ENCODE results near the gene ADCY7.

The ADCY7 gene

GRCh38 chr16:50315346-50315997 lies 49.1 kb downstream of the ADCY7 start:
- DNase-seq: no peak

- no peak for DNase-seq
Measured at GRCh38 chr16:50316102-50316847, 49.9 kb downstream of the ADCY7 start.

DNA sequence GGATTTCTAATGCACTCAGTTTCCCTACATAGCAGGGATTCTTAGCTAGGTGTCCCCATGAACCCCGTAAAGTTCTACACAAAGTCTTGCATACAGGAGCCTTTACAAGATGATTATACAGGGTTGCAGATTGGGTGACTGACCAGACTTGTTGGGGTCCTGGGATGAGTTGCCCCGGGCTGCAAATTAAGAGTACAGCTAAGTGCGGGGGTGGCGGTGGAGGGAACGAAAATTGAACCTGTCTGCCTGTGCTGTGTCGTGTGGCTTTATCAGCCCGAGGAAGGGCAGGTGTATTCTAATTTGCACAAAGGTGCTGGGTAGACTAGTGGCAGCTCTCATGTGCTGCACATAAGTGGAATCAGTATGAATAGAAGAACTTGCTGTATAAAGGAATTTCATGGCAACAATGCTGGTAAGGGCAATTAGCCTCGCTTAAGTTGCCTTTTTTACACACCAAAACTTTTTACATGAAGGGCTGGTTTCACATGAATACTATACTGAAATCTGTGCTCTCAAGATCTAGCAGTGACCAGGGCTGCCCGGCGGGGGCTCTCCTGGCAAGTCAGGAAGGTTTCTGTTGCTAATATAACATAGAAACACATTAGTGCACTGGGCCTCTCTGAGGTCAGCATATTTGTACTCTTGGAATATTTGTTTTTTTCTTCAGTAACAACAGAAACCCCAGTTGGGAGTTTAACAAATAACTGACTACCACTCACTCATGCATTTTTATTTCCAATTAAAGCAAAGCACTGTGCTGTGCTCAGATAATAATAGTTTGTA lies 50.7 kb downstream of the ADCY7 start:
- DNase-seq: no peak

DNA sequence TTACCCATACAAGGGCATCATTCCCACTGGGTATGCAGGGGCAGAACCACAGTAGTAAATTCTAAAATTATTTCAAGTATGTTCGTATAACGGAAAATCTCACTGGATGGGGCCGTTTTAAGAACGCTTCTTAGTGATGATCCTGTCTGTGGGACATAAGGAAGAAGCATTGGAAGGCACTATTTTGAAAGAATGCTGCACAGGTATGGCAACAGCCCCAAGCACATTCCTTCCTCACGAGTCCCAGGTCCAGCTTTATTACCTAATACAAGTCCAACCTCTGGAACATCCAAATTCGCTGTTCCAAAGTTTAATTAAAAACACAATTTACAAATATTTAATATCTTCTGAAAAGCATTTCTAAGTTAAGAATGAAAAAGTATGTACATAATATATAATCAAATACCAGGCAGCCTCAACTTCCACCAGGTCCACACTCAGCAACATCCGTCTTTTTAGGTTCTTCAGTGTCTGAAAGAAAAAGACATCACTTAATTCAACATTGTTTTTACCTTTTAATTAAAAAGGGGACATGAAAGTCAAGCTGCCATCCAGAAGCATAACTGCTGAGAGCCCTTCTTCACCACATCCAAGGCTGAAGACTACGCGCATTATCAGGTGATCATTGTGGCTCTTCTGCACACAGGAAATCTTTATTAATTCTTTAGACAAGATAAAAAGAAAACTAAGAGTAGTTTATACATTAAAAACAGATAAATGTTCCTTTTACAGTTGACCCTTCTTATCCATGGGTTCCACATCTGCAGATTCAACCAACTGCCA lies 52.6 kb downstream of the ADCY7 start:
- no peak for DNase-seq

- DNase-seq: no peak
Measured at GRCh38 chr16:50320310-50320709, 54.0 kb downstream of the ADCY7 start.

DNA sequence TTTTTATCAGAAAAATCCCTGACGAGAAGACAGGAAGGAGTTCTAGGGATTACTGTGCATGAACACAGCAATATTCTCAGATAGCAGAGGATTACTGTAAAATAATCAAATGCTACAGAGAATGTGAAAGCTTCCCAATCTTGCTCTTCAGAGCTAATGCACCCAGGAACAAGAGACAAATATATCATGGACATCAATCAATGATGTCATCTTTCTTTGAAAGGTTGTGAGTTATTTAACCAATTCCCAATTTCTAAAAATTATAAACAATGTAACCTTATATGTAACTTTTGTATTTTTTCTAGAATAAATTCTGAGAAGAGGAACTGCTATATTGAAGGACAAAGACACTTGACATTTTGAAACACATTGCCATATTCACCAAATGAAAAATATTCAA lies 56.0 kb downstream of the ADCY7 start:
- no peak for DNase-seq

GRCh38 chr16:50323335-50324011 lies 57.1 kb downstream of the ADCY7 start:
- DNase-seq: no peak

DNA sequence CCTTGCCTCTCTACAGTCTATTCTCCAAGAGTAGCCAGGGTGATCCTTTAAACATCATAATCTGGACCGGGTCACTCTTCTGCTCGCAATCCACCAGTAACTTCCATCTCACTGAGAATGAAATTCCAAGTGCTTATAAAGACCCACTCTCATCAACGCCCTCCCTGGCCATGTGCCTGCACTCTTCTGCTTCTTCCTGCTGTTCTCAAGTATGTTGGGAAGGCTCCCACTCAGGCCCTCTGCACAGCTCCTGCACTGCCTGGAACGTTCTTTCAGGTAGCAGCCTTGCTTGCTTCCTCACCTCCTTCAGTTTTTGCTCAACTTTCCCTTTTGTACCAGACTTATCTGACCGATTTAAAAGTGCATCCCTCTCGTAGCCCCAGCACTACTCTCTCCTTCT lies 58.0 kb downstream of the ADCY7 start:
- DNase-seq: no peak

DNA sequence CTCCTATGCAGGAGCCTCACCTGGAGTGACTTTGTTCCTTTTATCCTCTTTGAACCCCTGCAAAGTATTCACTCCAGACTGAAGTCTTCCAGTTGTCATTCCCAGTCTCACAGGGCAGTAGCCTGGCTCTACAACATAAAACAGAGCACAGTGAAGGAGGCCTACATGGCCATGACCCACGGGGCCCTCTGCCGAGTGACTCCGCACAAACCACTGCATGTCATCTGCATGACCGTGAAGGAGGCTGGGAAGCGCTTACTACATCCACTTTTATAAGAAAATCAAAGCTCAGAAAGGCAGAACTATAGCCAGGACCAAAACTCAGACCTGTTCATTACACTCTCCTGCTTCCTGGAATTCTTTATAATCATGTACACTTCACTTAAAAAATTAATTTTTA lies 59.9 kb downstream of the ADCY7 start:
- DNase-seq: no peak

DNA sequence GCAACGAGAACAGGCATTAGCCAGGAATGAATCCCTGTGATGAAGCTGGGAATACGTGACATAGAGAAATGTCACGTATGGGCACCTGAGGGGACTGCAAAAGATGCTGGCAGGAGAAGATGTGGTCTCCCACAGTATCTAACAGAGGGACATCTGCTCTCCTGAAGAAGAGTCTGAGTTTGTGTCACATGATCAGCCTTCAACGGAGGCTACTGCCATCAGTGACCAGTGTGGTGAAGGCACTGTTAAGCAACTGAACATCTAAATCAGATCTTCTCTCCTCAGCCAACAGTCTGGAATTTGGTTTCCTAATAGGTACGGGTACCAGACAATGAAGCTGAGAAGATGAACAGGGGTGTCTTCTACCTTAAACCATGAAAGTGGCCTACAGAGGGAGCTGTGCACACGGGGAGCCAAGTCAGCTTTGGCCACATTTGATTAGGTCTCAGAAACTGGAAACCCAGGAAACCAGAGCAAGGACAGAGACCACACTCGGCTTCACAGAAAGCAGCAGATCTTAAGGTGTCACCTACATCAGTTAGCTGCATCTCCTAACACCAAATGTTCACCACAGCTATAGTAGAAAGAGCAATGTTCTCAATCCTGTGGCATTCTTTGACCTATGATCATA lies 60.6 kb downstream of the ADCY7 start:
- peak; percentile 29 for DNase-seq

DNA sequence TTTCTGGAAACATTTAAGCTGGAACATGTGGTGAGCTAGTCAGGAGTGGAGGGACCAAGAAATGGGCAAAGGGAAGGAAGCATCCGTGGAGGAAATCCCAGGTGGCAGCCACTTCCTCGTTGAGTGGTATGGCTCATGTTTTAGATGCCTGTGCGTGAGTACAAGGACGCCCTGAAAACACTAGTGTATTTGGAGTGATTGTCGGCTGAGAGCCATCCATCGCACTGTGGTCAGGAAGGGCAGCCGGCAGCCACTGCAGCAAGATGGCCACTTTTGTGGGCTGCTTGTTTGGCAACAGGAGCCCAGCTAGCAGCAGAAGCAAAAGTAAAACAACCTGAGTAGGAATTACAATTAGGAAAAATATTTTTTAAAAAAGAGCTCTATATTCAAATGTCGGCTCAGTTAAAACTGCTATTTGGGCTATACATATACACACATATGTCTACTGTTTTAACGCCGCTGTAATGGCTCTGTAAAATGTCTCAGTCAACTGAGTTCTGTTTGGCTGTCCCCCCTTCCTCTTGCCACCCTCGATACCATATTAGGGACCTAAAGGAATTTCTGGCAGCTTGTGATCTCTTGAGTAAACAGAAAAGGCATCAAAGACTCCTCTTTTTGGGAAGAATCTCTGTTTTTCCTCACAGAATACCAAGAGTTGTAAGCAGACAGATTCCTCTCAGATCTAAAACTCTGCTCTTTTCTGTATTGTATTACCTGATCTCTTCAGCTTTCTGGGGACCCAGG lies 63.3 kb downstream of the ADCY7 start:
- no peak for DNase-seq

- DNase-seq: no peak
Measured at GRCh38 chr16:50331570-50331969, 65.2 kb downstream of the ADCY7 start.

DNA sequence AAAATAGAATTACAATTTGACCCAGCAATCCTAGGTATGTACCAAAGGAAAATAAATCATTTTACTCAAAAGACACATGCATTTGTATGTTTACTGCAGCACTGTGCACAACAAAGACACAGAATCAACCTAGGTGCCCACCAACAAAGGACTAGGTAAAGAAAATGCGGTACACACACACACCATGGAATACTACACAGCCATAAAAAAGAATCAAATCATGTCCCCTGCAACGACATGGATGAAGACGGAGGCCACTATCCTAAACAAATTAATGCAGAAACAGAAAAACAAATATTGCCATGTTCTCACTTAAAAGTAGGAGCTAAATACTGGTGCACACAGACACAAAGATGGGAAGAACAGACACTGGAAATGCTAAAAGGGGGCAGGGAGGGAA lies 66.2 kb downstream of the ADCY7 start:
- no peak for DNase-seq

- no peak for DNase-seq
Measured at GRCh38 chr16:50334106-50334975, 68.0 kb downstream of the ADCY7 start.

DNA sequence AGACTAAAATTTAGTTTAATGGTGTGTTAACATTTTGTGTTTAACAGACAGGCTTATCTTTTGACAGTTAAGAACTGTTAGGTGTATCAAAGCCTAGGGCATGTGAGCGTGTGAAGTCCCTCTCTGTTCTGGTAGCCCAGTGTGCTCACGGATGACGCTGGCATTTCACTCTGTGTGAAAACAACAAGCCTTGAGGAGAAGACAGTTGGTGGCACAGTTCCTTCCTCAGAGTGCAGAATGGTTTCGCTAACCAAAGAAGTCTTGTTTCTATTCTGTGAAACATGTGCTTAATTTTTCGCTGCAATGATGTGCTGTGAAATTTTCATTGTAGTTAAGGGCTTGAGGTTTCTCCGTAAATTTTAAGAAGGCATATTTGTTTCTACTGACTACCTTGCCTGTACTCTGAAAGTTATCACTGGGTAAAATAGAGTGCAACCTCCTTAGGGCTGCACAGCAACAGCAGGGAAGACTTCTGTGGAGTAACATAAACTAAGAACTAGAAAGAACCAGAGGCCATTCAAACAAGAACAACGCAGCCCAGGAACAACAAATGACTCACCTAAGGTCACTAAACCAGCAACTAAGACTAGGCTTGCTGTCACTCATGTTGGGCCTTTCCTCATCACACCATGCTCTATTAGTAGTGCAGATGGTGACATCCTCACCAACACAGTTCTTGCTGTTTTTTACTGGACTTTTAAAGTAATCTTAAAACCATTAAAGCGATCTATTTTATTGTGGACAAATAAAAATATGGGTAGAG lies 69.0 kb downstream of the ADCY7 start:
- DNase-seq: no peak

DNA sequence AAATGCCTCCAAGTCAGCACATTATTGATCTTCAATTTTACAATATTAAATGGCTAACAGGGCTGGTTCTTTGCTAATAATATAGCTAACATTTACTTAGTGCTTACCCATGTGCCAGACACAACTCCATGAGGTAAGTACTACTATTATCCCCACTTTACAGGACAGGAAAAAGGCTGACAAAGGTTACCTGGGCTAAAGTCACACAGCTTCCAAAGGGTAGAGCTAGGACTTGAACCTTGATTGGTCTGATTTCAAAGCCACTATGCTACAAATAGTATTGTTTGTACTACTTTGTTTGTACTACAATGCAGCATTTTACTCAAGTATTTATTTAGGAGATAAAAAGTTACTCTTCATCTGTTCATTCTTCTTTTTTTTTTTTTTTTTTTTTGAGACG lies 70.5 kb downstream of the ADCY7 start:
- DNase-seq: no peak

DNA sequence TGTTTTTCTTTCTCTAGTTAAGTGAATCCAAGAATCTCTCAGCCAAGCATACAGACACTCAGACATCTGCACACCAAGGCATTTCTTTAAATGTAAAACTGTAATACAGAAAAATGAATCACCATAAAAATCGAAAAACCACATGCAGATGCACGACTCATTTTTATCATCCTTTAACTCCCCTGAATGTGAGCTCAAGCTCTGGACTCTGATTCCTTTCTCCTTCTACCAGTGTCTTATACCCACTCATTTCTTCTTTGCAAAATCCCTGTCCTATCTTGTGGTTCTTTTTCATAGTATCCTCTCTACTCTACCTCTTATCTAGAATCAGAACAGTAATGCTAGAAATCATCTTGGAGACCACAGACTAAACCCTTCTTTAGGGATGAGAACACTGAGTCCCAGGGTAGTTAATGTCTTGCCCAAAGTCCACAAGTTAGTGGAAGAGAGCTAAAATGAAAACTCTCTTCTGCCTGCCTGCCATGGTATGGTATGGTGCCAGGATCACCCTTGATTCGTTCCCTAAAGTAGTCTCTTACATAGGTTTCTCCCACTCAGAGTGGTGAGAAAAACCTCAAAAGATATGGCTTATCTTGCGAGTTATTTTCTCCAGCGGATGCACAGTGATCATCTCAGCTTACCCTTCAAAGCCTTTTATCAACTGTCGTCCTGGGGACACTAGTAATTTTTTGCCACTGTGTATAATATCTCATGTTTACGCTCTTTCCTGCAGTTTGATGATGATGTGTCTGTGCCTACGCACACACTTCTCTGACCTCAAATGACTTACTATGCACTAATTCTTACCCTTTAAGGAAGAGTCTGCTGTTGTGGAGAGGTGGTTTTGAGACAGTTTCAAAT lies 72.2 kb downstream of the ADCY7 start:
- DNase-seq: no peak

GRCh38 chr16:50340578-50340977 lies 74.2 kb downstream of the ADCY7 start:
- DNase-seq: no peak
